SHP77 treated with DMSO at 0.1 percent for 48 hours (cell line): Measurements from ENCODE around the gene SLC48A1.

Experiments
- DNase-seq: peaks from one replicate; lab custom pipeline; 2025; lab: John Stamatoyannopoulos, UW

Gene SLC48A1

DNA sequence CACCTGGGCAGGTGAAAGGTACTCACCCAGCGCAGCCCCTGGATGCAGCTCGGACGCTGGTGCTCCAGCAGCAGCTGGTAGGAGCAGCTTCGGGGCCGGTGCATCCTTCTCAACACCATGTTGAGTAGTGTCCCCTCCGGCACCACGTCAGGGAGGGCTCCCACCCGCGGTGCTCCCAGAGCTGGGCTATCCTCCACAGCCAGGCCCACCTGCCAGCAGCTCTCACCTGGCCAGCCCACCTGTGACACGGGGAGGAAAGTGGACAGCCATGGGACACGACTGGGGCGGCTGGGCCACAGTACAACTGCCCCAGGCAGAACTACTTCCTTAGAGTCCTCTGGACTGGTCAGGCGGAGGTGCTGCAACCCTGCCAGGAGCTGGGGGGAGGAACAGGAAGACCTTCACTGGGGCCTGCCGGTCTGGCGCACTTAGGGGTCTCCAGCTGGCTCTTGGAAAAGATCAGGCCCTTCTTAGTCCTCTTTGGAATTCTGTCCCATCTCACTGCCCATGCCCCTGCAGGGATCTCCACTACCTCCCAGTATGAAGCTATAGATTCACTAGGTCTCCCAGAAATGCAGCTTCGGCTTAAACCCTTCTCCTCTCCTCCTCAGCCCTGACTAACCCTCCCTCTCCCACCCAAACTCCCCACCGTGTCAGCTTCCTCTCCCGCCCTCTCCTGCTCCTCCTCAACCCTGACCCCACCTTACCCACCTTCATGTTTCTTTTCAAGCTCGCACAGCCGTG is 15.0 kb upstream of the SLC48A1 start:
- DNase-seq: no peak

DNA sequence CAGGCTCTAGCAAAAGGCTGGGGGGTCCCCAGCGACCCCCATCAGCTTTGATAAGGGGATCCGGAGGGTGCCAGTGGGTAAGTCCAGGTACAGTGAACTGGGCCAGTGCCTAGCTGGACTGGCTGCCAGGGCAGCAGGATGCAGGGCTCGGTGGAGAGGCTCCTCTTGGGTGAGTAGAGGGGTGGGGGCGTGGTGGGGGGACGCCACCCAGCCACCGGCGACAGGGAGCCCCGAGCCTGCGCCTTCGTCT is 14.5 kb upstream of the SLC48A1 start:
- no peak for DNase-seq

DNA sequence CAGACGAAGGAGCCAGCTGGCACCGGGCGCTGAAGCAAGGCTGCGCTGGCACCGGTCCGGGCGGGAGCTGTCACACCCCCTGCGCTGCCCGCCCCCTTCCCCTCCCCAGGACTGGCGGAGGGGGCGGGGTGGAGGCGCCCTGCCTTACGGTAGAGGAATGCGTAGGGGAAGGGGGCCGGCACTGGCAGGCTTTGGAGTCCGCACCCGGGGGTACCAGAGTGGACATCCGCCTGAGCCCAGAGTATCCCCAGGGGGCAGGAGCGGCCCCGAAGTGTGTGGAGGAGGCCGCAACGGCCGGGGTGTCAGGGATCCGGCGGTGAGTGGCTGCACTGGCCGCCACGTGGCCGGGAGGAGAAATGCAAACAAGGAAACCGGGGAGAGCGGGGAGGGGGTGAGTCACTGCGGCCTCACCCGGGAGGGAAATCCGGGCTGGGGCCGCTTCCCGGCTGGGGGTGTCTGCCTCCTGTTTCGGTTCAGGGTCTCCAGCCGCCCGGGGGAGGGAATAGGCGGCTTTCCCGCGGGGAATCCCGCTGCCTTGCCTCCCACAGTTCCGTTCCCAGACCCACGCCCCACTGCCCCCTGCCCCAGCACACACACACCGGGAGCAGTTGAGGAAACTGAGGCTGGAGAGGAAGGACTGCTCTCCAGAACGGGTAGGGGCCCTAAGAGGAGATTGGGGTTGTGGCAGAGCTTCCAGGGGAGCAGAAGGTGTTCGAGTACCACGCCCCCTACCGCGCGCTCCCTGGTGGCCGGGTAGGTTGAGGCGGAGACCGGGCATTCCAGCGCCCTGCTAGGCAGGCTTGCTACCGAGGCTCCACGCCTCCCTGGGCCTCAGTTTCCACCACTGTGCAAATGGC is 14.0 kb upstream of the SLC48A1 start, which contains the start of gene RAPGEF3:
TSS of gene RAPGEF3 (minus strand) at position 47 of the 857 bp plus-strand sequence. CDS start 324 bp downstream, outside the sequence.
- no peak for DNase-seq

DNA sequence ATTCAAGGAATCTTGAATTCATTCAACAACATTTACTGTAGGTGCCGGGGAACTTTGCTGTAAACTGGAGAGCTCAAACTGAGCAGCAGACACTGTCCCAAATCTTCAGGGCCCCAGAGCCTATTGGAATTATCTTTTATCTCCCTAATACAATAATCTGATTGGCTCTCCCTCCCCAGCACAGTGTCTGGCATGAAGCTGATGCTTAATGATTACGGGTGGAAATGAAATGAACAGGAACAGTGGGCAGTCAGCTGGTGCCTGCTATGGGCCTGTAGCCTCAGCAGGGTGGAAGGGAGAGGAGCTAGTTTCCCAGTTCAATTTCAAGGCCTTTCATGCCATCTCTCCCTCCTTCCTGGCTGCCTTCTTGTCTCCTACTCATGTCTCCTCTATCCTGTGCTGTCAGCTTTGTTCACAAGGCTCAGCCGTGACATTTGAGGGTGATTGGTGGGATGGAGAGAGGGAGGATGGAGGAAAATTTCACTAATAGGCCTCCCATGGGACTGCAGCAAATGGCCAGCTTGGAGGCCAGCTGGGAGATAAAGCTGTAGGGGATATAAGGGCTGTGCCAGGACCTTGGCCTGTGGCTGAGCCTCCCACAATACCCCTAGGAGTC is 10.1 kb upstream of the SLC48A1 start:
- DNase-seq: no peak

DNA sequence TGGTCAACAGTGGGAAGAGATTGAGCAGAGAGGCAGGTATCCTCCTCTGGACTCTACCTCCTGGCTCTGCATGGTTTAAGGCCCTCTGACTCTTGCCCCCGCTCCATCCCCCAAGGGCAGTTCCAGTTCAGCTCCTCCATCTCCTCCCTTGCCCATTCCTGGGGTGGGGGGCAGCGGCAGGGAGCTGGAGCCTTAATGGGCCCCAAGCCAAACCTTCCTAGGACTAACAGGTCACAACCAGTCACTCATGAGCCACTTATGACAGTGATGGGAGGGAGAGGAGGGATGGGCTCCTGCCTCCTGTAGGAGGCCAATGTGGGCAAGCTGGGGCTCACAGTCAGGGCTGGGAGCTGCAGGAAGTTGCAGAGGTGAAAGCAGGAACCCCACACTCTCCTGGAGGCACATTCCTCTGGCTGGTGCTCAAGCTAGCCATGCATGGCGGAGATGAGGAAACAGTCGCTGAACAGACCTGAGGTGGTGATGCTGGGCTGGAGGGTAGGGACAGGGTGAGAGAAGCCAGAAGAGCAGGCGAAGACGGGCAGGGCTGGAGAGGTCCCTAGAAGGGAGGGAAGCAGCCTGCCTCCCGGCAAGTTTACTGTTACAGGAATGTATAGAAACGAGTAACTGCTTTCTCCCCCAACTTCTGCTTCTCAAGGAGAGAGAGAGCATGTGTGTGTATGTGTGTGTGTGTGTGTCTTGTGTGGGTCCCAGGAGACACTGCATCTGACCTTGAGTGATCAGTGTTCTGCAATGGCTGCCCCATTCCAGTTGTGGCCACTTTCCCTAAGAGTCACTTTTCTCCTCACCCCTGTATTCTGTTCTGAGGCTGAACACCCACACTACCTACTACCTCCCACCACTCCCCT is 9.3 kb upstream of the SLC48A1 start:
- DNase-seq: no peak

DNA sequence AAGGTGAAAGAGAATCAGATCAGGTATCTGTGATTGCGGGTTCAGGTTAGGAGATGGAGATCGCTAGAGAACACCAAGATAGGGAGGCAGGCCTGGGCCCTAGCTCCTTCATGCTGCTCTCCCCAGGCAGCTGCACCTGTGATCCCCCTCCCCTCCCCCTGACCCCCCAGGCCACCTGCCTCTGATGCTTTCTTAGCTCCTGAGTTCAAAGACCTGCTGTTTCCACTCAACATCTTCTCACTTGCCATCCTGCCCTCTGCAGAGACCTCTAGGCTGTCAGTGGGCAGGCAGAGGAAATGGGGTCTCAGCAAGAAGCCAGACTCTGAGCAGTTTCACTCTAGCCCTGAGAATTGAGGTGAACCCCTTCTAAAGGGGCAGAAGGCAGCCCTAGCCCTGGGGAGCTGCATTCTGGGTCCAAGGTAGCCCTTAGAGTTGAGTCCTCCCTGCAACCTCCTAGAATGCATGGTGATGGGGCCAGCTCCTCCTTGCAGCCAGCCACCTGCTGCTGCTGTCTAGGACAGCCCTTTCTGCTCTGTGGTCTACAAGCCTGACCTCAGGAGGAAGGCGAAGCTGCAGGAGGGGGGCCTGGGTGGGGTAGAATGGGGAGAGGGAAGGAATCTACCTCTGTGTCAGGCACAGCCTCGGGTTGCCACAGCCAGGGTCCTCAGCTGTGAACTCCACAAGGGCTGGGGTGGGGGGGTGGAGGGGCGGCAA is 6.4 kb upstream of the SLC48A1 start:
- no peak for DNase-seq

DNA sequence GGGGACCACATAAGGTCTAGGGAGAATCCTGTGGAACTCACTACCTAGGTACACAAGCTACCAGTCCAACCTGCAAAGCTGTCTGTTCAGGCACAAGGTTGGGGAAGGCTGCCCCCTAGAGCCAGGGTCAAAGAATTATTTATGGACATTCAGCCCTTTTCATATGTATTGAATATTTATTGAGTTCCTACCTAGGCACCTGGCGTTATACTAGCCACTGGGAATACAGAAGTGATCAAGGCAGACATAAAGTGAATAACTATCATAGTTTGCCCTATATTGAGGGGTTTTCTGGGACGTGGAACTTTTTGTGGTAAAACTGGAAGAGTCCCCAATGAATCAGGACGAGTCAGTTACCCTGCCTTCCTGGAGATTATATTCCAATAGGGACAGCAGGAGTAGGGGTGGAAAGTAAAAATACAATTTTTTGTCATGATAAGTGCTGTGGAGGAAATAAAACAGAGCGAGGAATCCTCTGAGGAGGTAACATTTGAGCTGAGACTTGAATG is 5.8 kb upstream of the SLC48A1 start:
- DNase-seq: peak; percentile 56

DNA sequence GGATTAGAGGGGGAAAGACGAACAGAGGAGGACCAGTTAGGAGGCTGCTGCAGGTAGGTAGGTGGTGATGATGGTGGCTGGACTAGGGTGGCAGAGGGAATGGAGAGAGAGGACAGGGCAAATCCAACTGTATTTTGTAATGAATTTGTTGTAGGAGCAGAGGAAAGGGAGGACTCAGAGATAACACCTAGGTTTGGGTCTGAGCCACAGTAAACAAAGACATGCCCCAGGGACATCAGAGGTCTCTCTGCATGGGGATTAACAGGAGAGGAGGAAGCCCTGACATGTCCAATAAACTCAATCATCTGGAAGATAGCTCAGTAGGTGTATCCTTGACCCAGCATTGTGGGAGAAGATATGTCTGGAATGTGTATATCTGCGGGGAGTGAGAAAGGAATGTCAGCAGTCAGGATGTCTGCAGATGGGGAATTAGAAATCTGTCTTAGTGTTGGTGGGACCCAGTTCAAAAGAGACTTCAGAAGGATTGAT is 4.7 kb upstream of the SLC48A1 start:
- no peak for DNase-seq

DNA sequence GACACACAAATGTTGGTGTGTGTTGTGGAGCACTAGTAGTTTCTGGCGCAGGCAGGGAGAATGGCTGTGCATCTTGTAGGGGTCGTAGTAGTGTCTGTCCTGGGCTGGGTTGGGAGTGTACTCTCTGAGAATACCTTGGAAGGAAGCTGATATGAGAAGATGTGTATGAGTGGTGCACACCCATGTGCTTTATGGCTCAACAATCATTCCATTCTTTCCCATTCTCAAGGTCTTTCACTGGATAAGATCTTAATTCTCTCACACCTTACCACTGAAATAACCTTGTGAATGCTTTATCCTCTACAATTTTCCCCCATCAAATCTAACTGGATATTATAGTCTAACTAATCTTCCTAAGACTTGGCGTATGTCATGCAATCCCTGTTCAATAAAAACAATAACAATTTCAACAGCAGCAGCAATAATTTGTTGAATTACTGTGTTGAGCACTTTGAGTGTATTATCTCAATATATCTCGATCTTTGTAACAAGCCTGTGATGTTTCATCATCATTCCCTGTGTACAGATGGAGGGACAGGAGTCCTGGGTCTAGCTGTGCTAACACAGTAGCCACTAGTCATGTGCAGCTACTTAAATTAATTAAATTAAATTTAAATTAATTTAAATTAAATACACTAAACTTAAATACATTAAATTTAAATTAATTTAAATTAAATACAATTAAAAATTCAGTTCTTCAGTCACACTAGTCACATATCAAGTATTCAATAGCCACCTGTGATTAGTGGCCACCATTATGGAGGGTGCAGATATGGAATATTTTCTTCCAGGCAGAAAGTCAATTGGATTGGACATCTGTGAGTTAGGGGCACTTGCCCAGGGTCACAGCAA is 3.6 kb upstream of the SLC48A1 start:
- DNase-seq: no peak

DNA sequence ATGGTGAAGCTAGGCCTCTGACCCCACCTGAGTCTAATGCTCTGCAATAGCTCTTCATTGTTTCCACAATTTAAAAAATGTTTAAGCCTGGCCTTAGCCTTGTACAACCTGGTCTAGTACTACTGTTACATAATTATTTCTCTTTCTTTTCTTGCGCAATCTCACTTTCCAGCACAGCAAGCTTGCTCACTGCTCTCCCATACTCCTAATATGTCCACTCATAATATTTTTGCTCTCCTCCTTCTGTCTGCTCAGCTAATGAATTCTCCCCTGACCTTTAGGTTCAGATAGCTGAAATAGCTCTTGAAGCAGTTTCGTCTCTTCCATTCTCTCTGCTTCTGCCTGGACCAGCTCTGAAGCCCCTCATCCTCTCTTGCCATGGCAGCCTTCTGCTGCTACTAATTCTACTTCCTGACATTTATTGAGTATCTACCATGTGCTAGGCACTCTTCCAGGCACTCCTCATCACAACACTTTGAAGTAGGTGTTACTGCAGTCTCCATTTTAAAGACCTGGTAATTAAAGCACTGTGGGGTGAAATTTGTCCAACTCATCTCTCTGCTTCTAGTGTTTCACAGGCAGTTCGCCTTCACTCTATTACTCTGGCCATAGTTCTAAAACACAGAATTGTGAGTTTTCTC is 2.8 kb upstream of the SLC48A1 start:
- no peak for DNase-seq

DNA sequence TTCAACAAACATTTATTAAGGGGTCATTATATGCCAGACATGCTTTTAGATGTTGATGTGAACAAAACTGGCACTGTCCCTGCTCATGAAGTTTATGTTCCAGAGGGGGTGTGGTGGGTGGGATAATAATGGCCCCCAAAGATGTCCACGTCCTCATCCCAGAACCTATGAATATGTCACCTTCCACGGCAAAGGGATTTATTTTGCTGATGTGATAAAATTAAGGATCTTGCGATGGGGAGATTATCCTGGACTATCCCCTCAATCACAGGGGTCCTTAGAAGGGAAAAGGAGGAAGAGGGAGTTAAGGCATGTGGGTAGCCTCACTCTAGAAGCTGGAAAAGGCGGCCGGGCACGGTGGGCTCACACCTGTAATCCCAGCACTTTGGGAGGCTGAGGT is 1.7 kb upstream of the SLC48A1 start:
- no peak for DNase-seq

DNA sequence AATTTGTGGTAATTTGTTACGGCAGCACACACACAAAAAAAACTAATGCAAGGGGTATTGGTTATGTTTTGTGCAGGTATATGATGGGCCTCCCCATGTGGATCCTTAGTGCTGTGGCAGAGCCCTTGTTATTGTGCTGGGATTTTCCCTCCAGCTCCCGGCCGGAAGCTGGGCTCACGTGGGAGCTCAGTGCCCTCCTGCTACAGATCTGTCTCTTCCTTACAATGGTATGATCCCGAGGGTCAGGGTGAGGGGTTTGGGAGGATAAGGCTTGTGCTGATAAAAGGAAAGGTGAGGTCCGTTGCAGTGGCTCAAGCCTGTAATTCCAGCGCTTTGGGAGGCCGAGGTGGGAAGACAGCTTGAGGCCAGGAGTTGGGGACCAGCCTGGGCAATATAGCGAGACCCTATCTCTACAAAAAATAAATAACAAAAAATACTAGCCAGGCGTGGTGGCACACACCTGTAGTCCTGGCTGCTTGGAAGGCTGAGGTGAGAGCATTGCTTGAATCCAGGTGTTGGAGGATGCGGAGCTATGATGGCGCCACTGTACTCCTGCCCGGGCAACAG is 861 bp upstream of the SLC48A1 start:
- DNase-seq: peak; percentile 21

DNA sequence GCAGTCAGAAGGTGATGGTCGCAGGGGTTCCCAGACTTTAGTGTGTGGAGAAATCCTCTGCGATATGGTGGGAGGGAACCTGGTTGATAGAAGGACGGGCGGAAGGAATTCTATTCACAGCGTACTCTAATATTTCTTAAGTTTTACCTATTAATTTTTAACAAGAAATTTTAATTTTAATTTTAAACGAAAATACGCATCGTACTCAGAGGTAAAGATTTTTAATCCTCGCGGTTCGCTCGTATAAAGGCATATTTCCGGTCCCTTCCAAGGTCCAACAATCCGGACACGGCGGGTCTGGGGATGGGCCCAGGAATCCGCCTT is 338 bp upstream of the SLC48A1 start:
- DNase-seq: no peak

DNA sequence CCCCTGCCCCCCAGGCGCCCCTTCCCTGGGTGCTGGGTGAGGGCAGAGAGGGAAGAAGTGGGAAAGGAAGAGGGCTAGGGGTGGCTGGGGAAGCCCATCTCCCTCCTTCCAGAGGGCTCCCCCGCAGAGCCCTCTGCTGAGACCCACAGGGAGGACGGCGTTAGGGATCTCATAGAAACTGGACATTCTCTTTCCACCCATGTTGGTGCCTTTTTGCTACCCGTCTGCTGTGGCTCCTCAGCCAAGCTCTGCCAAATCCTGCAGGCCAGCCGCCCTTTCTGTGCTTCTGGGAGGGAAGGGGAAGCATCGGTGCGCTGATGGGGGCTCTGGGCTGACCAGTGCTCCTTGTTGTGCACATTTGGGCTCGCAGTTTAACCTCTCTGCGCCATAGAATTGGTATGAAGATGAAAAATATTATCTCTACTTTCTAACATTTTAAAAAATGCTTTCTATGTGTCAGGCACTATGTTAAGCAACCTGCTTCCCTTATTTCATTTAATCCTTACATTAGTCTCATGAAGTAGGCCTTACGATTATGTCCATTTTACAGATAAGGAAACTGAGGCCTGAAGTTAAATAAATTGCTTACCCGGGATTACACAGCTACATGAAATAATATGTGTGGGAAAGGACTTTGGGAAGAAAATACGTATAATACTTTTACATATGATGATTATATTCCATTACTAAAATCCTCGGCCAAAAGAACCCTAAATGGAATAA is 981 bp downstream of the SLC48A1 start:
- no peak for DNase-seq

DNA sequence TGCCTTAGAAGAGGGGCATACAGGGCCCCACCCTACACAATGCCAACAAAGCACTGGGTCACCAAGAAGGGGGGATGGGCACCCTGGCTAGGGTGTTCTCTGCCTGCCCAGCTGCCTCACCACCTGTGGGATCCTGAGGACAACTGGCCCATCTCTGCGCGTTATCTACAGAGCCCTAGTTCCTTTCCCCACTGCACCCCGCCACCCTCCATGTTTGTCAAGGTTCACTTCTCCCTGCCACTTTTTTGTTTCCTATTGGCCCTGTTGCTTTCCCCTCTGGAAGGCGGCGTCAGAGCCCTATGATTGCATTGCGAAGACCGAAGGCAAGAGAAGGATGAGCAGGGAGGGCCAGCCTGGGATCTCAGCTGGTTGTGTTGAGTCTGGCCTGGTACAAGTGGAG is 1.6 kb downstream of the SLC48A1 start:
- DNase-seq: no peak

DNA sequence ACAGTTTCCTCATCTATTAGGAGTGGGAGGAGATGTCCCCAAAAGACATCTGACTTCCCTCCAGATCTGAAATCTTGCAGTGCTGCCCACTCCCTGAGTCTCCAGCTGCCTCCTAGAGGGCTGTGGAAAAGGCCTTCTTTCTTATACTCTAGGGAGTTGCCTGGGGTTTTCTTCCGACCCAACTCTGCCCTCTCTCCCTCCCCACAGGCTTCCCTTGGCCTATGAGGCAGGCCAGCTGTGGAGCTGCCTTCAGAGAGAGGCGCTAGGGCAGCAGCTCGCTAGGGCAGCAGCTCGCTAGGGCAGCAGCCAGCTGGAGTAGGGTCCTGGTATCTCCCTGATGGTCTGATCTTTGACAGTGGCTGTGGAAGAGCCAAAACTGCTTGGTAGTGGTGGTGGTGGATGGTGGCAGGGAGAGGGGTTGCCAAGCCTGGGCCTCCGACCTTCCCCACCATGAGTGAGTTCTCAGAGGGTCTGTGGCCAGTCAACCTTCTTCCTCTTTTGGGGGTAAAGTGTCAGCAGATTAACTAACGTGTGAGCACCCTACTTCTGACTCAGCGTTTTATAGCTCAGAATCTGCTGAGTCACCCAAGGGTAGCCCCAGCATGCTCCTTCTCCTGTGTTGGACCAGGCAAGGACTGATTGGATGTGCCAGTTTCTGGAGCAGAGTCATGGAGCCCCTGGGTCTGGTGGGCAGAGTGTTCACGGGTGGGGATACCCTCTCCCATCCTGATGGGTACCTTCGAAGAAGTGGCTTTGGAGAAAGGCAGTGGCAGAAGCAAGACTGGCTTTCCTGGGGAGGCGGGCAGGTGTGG is 2.3 kb downstream of the SLC48A1 start:
- DNase-seq: no peak

DNA sequence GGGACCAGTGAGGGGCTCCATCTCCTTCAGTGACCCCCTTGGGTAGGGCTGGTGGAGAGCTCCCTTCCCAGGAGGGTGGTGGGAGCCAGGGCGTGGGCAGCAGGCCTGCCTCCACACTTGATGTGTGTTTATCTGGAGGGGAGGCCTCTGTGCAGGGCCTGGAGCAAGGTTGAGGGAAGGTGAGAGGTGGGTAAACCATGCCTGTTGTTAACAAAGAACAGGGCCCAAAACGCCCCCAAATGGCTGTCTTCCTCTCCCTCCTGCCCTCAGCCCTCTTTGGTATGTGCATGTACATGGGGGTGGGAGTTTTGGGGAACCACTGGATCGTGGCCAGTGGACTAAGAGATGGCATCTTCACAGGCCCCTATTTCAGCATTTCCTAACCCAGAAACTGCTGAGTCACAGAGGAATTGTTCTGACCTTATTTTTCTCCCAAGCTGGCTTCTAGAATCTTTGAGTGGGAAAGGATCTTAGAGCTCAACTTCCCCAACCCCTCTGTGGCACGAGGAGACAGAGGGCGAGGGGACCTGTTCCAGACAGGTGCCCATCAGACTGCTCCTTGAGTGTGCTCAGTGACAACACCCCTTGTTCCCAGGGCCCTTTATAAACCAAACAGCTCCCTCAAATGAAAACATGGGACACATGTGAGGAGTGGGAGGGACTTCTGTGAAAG is 3.6 kb downstream of the SLC48A1 start:
- no peak for DNase-seq
